ENCODE results near the gene TOP3B. TPM values are rescaled to one million over a fixed set of nuclear protein-coding genes. Genes with fewer than 3 reads are reported as not detected.

Gene TOP3B
- total and polyA plus RNA-seq, 2 experiments from 2014 or later = 35.7 to 77.7 TPM

DNA sequence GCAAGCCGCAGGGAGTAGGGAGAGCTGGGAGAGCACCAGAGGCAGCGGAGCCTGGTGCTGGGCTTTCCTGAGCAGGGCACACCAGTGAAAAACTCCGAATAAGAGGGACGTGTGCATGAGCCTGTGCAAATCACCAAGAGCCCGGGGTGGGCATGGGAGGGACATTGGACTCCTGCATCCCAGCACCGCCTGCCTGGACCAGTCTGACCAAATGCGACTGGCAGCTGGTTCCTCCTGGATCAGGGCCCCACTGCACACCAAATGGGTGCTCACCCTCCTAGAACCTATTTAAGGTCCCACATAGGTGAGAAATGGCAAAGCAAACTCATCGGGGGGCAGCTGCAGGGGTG, 33.0 kb downstream of the TOP3B start:
- peaks cover 30% of the 10 kb centered on the region for H3K4me1 Mint-ChIP-seq
- Histone ChIP-seq H3K36me3 (ENCODE audit: insufficient read depth) (no peaks in the 10 kb centered on the region; the same call in 1 of the 2 replicates), H3K4me2 (no peak overlapping the region), H3F3A (replicated peaks; ENCODE audit: low read depth) (0 out of 2 replicates have a peak, but pooled peaks cover 9% of the 10 kb centered on the region), H4K20me1 (replicated peaks; ENCODE audit: insufficient read depth) (peaks cover 9% of the 10 kb centered on the region), H2AFZ (no peak overlapping the region), H3K27ac (ENCODE audit: low read depth) (no peak overlapping the region), H3K27me3 (ENCODE audit: insufficient read depth) (peaks cover 23% of the 10 kb centered on the region), H3K4me1 (ENCODE audit: insufficient read depth) (peaks cover 12% of the 10 kb centered on the region; the same call in 1 of the 2 replicates), H3K4me3 (no peak overlapping the region), H3K9me2 (ENCODE audit: insufficient read depth) (no peaks in the 10 kb centered on the region), H3K79me2 (replicated peaks; ENCODE audit: insufficient read depth) (no peaks in the 10 kb centered on the region)
- DNase-seq (ENCODE audit: low spot score) (no peak), ATAC-seq (no peak)
- no peak overlapping the region for H3K27ac Mint-ChIP-seq
- H3K36me3 Mint-ChIP-seq (ENCODE audit: low read depth) = peaks cover 9% of the 10 kb centered on the region; the same call in 2 of the 3 replicates
- peaks cover 27% of the 10 kb centered on the region for H3K27me3 Mint-ChIP-seq (ENCODE audit: insufficient read depth, low read depth, poor library complexity)
- peaks cover 2% of the 10 kb centered on the region; the same call in 1 of the 3 replicates for H3K9me3 Mint-ChIP-seq
- TF ChIP-seq, protein P1, sequence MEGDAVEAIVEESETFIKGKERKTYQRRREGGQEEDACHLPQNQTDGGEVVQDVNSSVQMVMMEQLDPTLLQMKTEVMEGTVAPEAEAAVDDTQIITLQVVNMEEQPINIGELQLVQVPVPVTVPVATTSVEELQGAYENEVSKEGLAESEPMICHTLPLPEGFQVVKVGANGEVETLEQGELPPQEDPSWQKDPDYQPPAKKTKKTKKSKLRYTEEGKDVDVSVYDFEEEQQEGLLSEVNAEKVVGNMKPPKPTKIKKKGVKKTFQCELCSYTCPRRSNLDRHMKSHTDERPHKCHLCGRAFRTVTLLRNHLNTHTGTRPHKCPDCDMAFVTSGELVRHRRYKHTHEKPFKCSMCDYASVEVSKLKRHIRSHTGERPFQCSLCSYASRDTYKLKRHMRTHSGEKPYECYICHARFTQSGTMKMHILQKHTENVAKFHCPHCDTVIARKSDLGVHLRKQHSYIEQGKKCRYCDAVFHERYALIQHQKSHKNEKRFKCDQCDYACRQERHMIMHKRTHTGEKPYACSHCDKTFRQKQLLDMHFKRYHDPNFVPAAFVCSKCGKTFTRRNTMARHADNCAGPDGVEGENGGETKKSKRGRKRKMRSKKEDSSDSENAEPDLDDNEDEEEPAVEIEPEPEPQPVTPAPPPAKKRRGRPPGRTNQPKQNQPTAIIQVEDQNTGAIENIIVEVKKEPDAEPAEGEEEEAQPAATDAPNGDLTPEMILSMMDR (conservative IDR thresholded peaks at IDR 0.05; ENCODE audit: low read depth in 2 of 2) = no peak
- TF ChIP-seq ZNF331 (CRISPR knock-in tag; IDR thresholded peaks at IDR 0.05; ENCODE audit: low read depth) (no peak), POLR2AphosphoS5 (IDR thresholded peaks at IDR 0.05; ENCODE audit: low read depth) (no peak), EZH2phosphoT487 (IDR thresholded peaks at IDR 0.05; ENCODE audit: unreplicated experiment) (no peak), CREB1 (CRISPR knock-in tag; IDR thresholded peaks at IDR 0.05; ENCODE audit: low read depth) (no peak), EZH2 (IDR thresholded peaks at IDR 0.05; ENCODE audit: low read depth, unreplicated experiment) (no peak), ZNF114 (CRISPR knock-in tag; IDR thresholded peaks at IDR 0.05) (no peak), STAT1 (IDR thresholded peaks at IDR 0.05; ENCODE audit: unreplicated experiment) (no peak), NANOG (IDR thresholded peaks at IDR 0.05; ENCODE audit: borderline replicate concordance) (no peak), JUNB (IDR thresholded peaks at IDR 0.05; ENCODE audit: unreplicated experiment) (no peak)
- TF ChIP-seq, protein P2, sequence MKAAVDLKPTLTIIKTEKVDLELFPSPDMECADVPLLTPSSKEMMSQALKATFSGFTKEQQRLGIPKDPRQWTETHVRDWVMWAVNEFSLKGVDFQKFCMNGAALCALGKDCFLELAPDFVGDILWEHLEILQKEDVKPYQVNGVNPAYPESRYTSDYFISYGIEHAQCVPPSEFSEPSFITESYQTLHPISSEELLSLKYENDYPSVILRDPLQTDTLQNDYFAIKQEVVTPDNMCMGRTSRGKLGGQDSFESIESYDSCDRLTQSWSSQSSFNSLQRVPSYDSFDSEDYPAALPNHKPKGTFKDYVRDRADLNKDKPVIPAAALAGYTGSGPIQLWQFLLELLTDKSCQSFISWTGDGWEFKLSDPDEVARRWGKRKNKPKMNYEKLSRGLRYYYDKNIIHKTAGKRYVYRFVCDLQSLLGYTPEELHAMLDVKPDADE (IDR thresholded peaks at IDR 0.05) = no peak
- TF ChIP-seq, protein P3, sequence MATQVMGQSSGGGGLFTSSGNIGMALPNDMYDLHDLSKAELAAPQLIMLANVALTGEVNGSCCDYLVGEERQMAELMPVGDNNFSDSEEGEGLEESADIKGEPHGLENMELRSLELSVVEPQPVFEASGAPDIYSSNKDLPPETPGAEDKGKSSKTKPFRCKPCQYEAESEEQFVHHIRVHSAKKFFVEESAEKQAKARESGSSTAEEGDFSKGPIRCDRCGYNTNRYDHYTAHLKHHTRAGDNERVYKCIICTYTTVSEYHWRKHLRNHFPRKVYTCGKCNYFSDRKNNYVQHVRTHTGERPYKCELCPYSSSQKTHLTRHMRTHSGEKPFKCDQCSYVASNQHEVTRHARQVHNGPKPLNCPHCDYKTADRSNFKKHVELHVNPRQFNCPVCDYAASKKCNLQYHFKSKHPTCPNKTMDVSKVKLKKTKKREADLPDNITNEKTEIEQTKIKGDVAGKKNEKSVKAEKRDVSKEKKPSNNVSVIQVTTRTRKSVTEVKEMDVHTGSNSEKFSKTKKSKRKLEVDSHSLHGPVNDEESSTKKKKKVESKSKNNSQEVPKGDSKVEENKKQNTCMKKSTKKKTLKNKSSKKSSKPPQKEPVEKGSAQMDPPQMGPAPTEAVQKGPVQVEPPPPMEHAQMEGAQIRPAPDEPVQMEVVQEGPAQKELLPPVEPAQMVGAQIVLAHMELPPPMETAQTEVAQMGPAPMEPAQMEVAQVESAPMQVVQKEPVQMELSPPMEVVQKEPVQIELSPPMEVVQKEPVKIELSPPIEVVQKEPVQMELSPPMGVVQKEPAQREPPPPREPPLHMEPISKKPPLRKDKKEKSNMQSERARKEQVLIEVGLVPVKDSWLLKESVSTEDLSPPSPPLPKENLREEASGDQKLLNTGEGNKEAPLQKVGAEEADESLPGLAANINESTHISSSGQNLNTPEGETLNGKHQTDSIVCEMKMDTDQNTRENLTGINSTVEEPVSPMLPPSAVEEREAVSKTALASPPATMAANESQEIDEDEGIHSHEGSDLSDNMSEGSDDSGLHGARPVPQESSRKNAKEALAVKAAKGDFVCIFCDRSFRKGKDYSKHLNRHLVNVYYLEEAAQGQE (IDR thresholded peaks at IDR 0.05; ENCODE audit: unreplicated experiment) = no peak
- no peak overlapping the region for H3K4me3 Mint-ChIP-seq

All from GM23338 (cell line).